GM21737 (cell line): ENCODE results near the gene BEND7.
"Not testable (repeated sequence)": the region's sequence is repeated elsewhere in the genome, so short reads cannot be mapped to it uniquely, and the experiment has no call there.

ENCODE experiments used
- ATAC-seq: cut with Tn5 transposase; IDR thresholded peaks from one replicate; pipeline ENCODE4 v1.9.1; 2021; ENCODE audit warnings: mild to moderate bottlenecking, moderate library complexity; ENCODE audit not compliant: unreplicated experiment

BEND7 gene

DNA sequence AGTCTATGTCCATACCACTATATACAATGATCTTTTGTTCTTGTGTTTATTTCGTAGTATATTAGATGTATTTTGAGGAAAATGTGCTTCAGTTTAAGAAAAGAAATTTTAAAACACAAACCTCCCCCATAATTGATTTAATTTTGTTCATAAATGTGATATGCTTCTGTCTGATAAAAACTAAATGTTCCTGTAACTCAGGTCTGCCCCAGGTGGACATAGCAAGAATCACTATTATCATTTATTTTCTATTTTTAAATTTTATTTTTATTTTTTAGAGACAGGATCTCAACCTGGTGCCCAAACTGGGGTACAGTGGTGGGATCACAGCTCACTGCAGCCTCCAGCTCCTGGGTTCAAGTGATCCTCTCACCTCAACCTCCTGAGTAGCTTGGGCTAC lies 43.2 kb downstream of the BEND7 start:
- ATAC-seq = no peak

DNA sequence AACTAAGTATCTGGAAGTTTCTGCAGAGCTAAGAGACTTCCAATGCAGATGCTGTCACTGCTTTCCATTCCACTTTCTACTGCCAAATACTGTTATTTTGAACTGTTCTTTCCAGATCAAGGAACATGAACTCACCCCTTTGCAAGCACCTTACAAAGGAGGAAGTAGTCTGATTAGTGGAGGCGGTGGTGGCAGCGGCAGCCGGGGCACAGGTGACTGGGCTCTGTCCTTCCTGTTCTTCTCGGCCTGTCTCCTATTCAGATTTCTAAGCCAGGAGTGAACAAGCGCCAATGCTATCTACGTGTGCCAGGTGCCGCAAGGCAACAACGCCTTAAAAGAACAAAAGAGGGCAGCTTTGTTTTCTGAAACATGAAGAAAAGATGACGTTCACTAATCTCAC lies 44.9 kb downstream of the BEND7 start:
- ATAC-seq = no peak

DNA sequence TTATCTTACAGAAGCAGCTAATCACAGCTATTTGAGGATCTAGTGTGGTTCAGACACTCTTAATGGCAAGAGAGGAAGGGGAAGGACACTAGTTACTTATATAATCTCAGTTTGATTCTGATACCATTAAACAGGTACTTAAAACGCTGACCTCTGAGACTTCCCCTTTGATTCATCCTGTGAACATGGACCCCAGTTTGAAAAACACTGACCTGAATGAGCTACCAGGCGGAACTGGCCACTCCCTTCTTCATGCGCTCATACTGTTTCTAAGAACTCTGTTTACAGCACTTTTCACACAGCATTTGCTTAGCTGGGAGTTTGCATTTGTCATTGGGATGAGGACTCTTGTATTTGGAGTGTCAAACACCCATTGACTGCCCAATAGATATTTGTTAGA lies 45.7 kb downstream of the BEND7 start:
- ATAC-seq = no peak

DNA sequence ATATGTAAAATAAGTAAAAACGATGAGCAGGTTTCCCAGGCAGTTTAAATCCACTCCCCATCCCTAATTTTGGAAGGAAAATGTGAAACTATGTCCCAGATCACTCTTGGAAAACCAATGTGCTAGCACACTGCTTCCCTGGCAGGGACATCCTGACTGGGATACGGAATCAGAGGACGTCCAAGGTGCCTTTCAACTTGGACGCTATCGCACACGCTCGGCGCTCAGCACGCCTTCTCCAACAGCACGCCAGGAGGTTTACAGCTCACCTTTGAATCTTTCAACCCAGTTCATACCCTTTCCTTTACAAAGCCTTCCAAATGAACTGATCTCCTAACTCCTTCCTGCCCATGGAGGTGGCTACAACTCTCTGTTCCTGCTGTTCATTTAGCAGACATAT lies 47.1 kb downstream of the BEND7 start:
- ATAC-seq = no peak

DNA sequence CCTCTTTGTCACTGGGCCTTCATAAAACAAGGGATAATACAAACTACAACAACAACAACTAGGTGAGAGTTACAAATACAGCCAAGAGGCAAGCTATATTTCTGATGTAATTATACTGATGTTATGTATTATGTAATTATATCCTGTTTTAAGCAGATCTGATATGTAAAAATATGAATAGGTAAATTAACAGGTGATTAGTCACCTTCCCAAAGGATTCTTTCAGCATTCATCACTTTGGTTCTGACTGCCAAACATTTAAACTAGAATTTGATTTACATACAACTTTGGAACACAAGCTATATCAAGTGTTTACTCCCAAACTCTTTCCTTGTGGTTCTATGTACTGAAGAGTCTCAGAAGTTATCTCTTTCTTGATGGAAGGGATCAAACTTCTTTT lies 53.7 kb downstream of the BEND7 start:
- ATAC-seq = no peak

DNA sequence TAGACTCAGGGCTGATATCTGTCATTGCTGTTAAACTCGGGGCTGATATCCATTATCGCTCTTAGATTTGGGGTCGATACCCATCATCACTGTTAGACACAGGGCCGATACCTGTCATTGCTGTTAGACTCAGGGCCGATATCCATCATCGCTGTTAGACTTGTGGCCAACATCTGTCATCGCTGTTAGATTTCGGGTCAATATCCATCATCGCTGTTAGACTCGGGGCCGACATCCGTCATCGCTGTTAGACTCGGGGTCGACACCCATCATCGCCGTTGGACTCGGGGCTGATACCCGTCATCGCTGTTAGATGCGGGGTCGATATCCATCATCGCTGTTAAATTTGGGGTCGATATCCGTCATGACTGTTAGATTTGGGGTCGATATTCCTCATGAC lies 54.8 kb downstream of the BEND7 start:
- ATAC-seq = no peak

DNA sequence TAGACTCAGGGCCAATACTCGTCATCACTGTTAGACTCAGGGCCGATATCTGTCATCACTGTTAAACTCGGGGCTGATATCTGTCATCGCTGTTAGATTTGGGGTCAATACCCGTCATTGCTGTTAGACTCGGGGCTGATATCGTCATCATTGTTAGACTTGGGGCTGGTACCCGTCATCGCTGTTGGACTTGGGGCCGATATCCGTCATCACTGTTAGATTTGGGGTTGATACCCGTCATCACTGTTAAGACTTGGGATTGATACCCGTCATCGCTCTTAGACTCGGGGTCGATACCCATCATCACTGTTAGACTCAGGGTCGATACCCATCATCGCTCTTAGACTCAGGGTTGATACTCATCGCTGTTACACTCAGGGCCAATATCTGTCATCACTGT lies 56.5 kb downstream of the BEND7 start:
- ATAC-seq = no peak

DNA sequence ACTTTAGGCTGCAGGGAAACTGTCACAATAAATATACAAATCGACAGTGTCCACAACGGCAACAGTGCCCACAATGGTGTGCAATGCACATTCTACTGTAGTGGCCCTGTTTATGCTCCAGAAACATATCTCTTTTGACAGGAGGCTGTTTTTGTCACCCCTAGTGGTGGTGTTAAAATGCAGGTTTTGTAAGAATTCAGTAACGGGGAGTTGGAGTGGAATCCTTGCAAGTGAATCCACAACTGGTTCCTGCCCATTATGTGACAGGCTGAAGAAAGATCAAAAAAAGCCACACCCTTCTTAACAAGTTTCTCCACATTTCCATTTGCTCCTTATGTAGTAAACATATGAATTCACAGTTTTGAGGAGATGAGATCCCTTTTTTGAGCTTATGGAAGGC lies 58.5 kb downstream of the BEND7 start:
- ATAC-seq = no peak

DNA sequence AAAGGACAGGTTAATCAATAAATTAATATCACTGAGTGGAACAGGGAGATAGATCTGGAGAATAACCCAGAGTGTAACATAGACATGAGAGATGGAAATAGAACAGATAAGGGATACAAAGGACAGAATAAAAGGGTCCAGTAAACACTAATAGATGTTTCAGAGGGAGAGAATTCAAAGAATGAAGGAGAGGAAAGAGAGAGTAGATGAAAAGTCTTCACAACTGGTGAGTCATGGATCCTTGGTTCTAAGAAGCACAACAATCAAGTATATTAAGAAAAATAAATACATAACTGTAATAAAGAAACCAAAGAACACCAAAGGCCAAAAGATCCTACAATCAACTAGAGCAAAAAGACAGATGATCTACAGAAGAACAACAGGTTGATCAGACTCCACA lies 66.3 kb downstream of the BEND7 start:
- ATAC-seq = no peak

DNA sequence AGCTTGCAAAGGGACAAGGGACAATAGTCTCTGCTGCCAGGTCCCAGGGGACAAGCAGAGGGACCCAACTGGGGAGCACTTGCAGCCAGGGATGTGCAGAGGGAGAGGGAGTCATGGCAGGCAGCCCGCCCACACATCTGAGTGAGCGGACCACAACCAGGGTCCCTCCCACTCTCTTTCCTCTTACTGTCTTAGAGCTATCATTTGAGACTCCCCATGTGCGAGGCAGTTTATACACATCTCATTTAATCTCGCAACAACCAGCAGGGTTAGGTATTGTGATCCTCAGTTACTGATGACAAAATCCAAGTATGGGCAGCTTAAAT lies 70.2 kb downstream of the BEND7 start:
- no peak for ATAC-seq

DNA sequence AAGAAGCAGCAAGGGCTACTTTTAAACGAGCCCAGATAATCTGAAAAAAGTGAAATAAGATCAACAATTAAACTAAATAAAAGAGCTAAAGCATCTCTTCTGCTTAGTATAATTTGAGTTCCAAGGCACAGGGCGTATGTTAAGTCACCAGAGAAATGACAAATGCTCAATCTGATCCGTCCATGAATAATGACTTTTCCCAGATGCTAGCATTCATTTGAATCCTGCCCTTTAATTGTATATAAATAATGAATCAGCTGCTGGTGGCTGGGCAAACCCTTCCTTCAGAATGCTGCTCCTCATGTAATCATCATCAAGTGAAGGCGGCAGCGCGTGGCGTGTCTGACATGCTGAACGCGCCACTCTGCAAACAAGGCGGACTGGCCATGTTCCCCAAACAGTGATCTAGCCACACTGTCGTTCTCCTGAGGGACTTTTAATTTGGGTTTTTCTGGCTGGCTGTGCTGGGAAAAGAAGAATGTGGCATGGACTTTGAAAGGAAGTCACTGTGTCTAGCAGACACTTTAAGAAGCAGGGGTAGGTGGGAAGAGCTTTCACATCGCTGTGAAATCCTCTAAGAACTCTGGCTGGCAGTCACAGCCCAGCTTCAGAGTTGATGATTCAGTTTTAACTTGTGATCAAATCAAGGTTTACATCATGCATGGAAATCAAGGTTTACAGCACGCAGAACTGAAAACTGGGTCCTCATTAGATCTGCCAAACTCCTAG lies 70.7 kb downstream of the BEND7 start:
- no peak for ATAC-seq

DNA sequence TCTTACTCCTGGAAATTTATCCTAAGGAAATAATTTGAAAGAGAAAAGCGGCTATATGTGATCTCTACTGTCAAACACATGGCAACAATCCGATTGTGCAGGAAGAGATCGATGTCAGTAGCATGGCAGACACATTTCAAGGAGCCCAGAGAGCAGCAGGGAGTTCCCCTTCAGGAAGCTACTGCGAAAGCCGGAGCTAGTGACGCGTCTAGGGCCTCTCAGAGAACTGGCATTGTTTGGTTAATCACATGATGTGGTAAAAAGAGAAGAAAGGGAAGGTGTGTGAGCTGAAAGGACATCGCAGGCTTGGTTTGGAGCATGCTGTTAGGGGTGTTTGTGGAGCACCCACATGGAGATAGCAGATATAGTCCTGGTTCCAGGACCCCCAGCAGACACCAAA lies 74.9 kb downstream of the BEND7 start:
- ATAC-seq = no peak

DNA sequence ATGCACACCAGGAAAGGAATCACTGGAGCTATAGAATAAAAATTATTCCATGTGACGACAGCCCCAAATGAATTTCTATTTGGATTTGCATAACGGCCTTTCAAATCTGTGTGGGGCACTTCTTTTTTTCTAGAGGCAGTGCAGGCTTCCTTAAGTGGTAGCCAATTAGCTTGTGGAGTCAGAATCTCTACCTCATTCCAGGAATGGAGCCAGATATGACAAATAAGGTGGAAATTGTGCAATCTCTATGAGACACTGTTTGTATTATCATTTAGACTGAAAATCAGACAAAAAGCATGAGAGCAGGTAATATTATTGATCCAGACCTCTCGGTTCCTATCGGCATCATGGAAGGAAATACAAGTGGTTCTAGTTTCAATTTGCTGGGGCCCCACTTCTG lies 78.7 kb downstream of the BEND7 start:
- ATAC-seq = no peak

DNA sequence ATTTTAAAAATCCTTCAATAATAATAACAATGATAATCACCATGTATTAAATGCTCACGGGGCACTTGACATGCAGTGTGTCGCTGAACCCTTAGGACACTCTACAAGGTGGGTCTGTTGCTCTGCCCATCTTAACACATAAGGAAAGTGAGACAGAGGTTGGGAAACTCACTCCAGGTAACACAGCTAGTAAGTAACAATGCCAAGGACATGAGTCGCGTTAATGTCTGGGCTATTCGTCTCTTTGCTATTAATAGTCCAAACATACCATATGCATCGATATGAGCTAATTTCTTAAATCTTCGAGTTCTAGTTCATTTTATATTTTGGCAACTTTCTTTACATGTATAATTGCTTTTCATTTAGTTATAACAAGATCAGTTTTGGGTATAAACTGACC lies 79.5 kb downstream of the BEND7 start:
- ATAC-seq = no peak

DNA sequence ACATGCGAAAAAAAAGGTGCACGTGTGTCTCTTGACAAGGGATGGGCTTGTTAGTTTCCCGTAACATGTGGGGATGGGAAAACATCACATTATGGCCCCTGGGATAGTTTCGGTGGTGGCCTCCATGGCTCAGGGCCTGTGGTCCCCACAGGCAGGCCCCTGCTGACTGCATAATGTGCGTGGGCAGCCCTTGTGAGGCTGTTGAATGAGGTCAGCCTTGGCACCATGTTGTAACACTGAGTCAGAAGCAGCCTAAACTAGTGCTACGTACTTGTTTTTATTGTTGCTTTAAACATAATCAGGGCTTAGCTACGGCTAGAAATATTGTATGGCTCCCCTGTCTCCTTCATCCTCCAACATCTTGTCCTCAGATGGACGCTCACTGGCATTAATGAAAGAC lies 80.6 kb downstream of the BEND7 start:
- ATAC-seq = no peak

DNA sequence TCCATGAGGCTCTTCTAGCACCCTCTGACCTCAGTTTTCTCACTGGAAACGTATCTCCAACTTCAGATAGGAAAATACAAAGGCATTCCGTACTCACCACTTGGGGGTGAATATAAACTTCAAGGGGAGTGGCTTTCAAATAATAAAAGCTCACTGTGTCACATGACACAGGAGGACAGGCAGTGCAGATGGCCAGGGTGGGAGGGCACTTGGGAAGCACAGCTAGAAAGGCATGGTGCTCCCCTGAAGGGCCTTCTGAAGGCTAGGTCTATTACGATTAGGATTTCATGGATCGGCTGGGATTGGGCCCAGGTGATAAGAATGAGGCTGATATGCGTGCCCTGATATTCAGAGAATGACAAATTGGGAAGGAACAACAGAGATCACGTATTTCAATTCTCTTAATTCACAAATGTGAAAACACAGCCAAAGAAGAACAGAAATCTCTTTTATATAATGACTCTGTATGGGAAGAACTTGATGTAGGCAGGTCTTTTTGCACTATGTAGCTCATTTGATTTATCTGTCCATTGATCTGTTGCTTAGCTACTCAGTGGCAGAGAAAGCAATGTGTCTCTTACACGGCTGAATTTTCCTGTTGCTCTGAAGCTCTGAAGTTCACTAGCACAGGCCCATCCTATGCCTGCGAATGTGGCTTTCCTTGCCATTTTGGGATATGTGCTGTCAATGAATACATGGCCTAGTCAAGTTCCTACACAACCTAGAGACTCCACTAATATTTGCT lies 83.0 kb downstream of the BEND7 start:
- ATAC-seq = no peak

DNA sequence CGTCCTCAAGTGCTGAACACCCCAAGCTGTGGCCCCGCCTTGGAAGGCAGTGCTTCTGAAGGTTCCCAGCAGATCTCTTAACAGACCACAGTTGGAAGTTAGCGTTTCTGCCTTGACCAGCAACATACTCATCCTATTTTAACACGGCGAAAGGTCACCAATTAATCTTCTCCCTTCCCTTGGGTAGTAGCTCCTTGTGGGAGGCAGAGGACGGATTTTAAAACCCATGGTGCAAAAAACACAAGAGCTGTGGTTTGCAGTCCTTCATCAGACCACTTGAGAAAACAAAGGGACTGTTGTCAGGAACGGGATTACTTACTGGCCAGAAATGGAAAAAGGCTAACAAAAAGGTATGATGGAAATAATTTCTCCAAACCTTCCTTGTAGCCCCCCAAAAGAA lies 87.3 kb downstream of the BEND7 start:
- ATAC-seq = no peak

DNA sequence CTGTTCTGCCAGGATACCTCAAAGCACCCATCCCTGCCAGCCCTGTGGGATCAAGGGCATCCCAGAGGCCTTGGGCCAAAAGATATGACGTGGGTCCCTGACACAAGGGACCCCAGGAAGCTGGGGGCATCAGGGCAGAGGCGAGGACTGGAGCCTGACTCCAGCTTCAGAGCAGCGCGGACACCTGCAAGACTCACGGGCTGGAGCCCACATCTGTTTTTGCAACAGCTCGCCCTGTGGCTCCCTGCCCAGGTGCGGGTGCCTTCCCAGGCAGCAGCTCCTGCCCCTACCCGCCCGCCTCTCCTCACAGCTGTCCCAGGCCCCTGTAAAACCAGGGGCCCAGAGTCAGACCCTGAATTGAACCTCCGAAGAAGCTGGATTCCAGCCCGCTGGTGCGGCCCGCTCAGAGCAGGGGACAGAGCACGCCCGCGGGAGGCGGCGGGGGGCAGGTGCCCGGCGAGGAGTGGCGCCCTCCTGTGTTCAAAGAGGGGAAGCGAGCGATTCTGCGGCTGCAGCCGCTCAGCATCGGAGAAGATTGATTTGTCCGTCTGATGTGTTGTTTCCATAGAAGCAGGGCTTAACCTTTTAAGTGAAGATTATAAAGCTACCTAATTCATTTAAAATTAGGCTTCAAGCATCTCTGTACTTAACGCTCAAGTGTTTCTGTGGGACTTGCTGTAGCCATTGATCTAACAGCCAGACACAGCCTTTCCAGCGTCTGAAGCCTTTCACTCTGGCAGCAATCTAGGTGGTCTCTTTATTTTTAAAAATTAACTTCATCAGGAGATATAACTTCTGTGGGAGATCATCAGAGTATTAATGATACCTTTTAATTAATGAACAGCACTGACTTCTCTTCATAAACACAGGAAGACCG lies 88.4 kb downstream of the BEND7 start:
- peak; percentile 88 for ATAC-seq

DNA sequence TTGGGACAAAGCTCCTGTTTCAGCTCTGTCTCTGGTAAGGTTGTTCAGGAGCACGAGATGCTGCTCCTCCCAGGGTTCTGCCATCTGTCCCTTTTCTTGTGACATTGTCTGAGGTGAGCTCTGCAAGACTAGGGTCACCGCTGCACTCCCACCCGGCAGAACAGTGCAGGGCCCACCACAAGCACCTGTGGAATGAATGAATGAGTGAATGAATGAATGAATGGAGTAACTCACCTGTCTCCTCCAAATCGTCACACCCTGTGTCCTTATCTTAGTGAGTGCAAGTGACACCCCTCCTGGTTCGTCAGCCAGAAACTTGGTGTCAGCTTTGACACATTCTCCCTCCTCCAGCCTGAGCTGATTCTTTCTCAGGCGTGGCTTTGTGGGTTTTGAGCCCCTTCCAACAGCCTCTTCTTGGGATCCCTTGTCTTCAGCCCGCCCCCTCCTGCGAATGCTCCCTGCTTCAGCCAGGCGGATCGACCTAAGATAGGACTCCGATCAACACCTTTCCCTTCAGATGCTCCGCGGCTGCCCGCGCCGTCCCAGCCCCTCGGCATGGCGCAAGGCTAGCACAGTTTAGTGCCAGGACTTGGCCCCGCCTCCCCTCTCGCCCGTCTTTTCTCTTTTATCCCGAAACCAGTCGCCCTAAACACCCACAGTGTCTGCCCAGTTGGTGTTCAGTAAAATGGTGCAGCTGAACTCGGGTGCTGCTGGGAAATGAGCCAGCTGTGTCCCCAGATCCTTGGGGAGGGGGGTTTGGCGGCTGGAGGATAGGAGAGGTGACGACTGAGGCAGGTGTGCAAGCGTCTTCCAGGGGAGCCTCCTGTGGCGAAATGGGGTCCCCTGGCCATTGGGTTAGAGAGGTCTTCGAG lies 89.3 kb downstream of the BEND7 start:
- ATAC-seq = no peak

DNA sequence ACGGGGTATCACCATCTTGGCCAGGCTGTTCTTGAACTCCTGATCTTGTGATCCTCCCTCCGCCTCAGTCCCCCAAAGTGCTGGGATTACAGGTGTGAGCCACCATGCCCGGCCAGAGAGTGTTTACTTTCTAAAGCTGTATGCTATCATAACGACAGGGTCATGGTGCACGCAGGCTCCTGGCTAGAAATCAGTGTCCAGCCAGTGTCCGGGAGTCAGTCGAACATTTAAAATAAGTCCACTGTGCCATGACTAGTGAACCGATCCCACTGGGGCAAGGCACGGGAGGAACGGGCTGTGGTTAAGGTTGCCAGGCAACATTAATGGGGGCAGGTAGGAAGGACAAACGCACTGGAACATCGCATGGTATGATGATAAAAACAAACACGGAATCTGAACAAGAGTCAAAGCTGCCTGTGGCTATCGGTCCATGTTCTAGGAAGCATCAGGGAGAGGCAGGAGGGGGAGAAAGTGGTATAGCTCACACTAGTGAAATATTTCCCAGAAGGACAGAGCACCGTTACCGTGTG lies 91.7 kb downstream of the BEND7 start:
- ATAC-seq = no peak

DNA sequence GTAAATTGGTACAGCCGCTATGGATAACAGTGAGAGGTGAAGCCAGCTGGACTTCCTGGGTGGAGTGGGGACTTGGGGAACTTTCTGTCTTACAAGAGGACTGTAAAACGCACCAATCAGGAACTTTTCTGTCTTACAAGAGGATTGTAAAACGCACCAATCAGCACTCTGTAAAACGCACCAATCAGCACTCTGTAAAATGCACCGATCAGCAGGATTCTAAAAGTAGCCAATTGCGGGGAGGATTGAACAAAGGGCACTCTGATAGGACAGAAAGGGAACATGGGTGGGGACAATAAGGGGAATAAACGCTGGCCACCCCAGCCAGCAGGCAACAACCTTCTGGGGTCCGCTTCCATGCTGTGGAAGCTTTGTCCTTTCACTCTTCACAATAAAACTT lies 100.9 kb downstream of the BEND7 start:
- not testable (repeated sequence) for ATAC-seq
